GM12872 (cell line): ENCODE data around the gene FAM161B.

ENCODE experiments used
- CTCF ChIP-seq: IDR thresholded peaks from 3 replicates; pipeline ENCODE4 v1.5.1; 2011; ENCODE audit warnings: low read depth, mild to moderate bottlenecking, low read length, moderate library complexity; ENCODE audit not compliant: insufficient read depth

Gene FAM161B

GRCh38 chr14:73937012-73937411 lies 12.9 kb downstream of the FAM161B start:
- TF ChIP-seq CTCF: no peak

- TF ChIP-seq CTCF: no peak
These were observed 13.3 kb downstream of the FAM161B start for GRCh38 chr14:73936548-73936947.

GRCh38 chr14:73935666-73936065 lies 14.2 kb downstream of the FAM161B start:
- TF ChIP-seq CTCF: peak; percentile 39; the same call in 2 of the 3 replicates

- TF ChIP-seq CTCF: no peak
These were observed 25.6 kb downstream of the FAM161B start for GRCh38 chr14:73924337-73924736.

- no peak for TF ChIP-seq CTCF
These were observed 33.6 kb downstream of the FAM161B start for GRCh38 chr14:73916324-73916723.

- TF ChIP-seq CTCF: no peak
These were observed 36.6 kb downstream of the FAM161B start for GRCh38 chr14:73913256-73913655.

- TF ChIP-seq CTCF: no peak
These were observed 40.2 kb downstream of the FAM161B start for GRCh38 chr14:73909681-73910080.

- TF ChIP-seq CTCF: no peak
These were observed 46.9 kb downstream of the FAM161B start for GRCh38 chr14:73903028-73903427.
